ENCODE measurements around the gene RPL37. TPM values are rescaled to one million over a fixed set of nuclear protein-coding genes. Genes with fewer than 3 reads are reported as not detected.

RPL37 gene
- total and polyA plus RNA-seq, 3 donors from 2014 or later, result 99.1 to 1,089 (median 174) TPM

DNA sequence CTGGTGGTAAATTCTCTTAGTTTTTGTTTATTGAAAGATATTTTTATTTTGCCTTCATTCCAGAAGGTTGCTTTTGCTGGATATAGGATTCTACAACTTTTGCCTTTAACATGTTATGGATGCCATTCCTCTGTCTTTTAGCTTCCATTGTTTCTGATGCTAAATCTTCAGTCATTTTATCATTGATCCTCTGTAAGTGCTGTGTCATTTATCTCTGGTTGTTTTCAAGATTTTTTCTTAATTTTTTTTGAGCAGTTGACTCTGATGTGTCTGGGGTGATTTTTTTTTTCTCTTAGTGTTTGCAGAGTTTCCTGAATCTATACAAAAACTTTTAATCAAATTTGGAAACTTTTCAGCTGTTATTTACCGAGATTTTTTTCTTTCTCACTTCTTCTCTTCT, 12.5 kb upstream of the RPL37 start:
- no peaks in the 10 kb centered on the region for H3K9me3 ChIP-seq
- no peak overlapping the region for H3K4me3 ChIP-seq
- 93 to 95% methylated on average over 1 of the region's 1 CpG for WGBS, 2 donors
- H3K27me3 ChIP-seq, result no peaks in the 10 kb centered on the region
- intact Hi-C loops (cut with DNase I; ENCODE audit: low total_unique reads), result no loop called here
- no peaks in the 10 kb centered on the region for H3K36me3 ChIP-seq (ENCODE audit: low read depth, missing control alignments)
- no peak for TF ChIP-seq POLR2A (IDR thresholded peaks at IDR 0.05)
- TF ChIP-seq, protein P1, sequence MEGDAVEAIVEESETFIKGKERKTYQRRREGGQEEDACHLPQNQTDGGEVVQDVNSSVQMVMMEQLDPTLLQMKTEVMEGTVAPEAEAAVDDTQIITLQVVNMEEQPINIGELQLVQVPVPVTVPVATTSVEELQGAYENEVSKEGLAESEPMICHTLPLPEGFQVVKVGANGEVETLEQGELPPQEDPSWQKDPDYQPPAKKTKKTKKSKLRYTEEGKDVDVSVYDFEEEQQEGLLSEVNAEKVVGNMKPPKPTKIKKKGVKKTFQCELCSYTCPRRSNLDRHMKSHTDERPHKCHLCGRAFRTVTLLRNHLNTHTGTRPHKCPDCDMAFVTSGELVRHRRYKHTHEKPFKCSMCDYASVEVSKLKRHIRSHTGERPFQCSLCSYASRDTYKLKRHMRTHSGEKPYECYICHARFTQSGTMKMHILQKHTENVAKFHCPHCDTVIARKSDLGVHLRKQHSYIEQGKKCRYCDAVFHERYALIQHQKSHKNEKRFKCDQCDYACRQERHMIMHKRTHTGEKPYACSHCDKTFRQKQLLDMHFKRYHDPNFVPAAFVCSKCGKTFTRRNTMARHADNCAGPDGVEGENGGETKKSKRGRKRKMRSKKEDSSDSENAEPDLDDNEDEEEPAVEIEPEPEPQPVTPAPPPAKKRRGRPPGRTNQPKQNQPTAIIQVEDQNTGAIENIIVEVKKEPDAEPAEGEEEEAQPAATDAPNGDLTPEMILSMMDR (IDR thresholded peaks at IDR 0.05), result no peak
- no peak overlapping the region for H3K27ac ChIP-seq
- DNase-seq, result no peak
- H3K4me1 ChIP-seq, result peaks cover 7% of the 10 kb centered on the region

DNA sequence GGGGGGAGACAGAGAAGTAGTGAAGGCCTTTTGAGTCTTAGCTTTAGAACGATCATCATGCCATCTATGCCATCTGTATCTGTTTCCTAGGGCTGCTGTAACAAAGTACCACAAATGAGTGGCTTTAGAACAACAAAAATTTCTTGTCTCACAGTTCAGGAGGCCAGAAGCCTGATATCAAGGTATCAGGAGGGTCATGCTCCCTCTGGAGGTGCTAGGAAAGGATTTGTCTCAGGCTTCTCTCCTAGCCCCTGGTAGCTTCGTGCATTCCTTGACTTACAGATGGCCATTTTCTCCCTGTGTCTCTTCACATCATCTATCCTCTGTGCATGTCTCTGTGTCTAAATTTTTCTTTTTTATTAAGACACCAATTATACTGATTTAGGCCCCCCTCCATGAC, 11.3 kb upstream of the RPL37 start:
- TF ChIP-seq POLR2A (IDR thresholded peaks at IDR 0.05), result no peak
- TF ChIP-seq, protein P1 (IDR thresholded peaks at IDR 0.05), result no peak
- no peaks in the 10 kb centered on the region for H3K9me3 ChIP-seq
- WGBS, 2 donors, result 87 to 92% methylated on average over 2 of the region's 2 CpGs

DNA sequence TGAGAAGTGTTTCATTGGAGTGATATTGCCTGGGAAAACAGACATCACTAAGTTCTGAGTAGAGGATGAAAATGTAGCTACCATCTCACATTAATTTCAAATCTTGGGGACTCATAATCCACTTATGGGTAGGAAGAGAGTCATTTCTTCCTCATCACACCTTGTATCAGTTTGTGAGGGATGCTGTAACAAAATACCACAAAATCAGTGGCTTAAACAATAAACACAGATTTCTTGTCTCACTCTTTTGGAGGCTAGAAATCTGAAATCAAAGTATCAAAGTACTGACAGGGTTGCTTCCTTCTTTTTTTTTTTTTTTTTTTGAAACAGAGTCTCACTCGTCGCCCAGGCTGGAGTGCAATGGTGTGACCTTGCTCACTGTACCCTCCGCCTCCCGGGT, 9.5 kb upstream of the RPL37 start:
- Histone ChIP-seq H3K27ac (no peak overlapping the region), H3K9me3 (no peaks in the 10 kb centered on the region), H3K4me3 (no peak overlapping the region), H3K36me3 (ENCODE audit: low read depth, missing control alignments) (no peaks in the 10 kb centered on the region), H3K27me3 (no peaks in the 10 kb centered on the region), H3K4me1 (peaks cover 7% of the 10 kb centered on the region)
- intact Hi-C loops (cut with DNase I; ENCODE audit: low total_unique reads), result no loop called here
- DNase-seq, result no peak
- TF ChIP-seq POLR2A (IDR thresholded peaks at IDR 0.05), result no peak
- TF ChIP-seq, protein P1 (IDR thresholded peaks at IDR 0.05), result no peak
- WGBS, 2 donors, result 92 to 93% methylated on average over 4 of the region's 4 CpGs

More for the DNA sequence above, 11.3 kb upstream of the RPL37 start:
- H3K27me3 ChIP-seq, result no peaks in the 10 kb centered on the region
- H3K4me3 ChIP-seq, result no peak overlapping the region
- no peak for DNase-seq
- H3K4me1 ChIP-seq, result peaks cover 7% of the 10 kb centered on the region
- H3K36me3 ChIP-seq (ENCODE audit: low read depth, missing control alignments), result no peaks in the 10 kb centered on the region
- H3K27ac ChIP-seq, result no peak overlapping the region
- intact Hi-C loops (cut with DNase I; ENCODE audit: low total_unique reads), result no loop called here

DNA sequence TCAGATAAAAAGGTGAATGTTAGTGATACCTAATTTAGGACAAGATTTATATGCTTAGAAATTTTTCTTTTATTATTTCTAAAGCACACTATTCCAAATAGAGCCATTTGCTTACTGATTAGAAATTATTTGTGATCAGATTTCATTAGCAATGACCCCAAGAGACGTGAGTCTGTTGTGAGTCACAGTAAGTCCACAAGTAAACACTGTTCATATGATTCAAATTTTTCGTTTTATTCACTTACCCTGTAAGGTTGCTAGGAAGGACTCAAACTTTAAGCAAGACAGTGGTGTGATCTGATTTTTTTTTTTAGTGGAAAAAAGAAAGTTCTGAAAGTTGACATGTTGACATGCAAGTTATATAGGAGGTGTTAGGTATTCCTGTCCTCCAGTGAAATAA, 7.3 kb upstream of the RPL37 start:
- TF ChIP-seq, protein P1 (IDR thresholded peaks at IDR 0.05), result no peak
- TF ChIP-seq POLR2A (IDR thresholded peaks at IDR 0.05), result no peak
- H3K4me1 ChIP-seq, result peaks cover 7% of the 10 kb centered on the region
- H3K9me3 ChIP-seq, result no peaks in the 10 kb centered on the region
- no peak overlapping the region for H3K27ac ChIP-seq
- no peaks in the 10 kb centered on the region for H3K36me3 ChIP-seq (ENCODE audit: low read depth, missing control alignments)
- no peak for DNase-seq
- H3K27me3 ChIP-seq, result no peaks in the 10 kb centered on the region
- 55 to 56% methylated on average over 2 of the region's 2 CpGs for WGBS, 2 donors
- intact Hi-C loops (cut with DNase I; ENCODE audit: low total_unique reads), result no loop called here
- no peak overlapping the region for H3K4me3 ChIP-seq

DNA sequence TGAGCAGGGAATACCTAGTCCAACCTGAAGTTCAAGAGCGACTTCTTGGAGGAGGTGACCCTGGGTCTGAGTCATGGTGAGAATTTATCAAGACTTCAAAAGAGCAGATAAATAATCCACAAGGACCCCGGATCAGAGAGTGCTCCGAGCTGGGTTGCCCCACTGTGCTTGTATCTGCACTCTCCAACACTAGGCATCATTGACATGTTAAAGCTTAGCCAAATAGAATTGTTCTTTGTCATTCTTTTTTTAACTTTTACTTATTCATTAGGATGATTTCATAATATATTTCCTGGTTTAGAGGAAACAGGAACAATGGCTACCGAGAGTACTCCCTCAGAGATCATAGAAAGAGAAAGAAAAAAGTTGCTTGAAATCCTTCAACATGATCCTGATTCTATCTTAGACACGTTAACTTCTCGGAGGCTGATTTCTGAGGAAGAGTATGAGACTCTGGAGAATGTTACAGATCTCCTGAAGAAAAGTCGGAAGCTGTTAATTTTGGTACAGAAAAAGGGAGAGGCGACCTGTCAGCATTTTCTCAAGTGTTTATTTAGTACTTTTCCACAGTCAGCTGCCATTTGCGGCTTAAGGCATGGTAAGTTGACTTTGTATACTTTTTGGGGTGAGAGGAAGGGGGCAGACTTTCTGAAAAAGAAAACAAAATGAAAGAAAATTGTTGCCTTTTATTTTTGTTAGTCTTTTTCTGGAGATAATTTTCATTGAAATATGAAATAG, 6.2 kb upstream of the RPL37 start, which contains the start of gene CARD6:
Gene CARD6 (plus strand): TSS at position 300 of the 738 bp plus-strand sequence. CDS start 16 bp downstream, at position 316.
- H3K27ac ChIP-seq, result peak within 1 kb of the TSS; percentile 48 to 68
- no peak for DNase-seq
- no peaks in the 10 kb centered on the region for H3K36me3 ChIP-seq (ENCODE audit: low read depth, missing control alignments)
- no peaks in the 10 kb centered on the region for H3K9me3 ChIP-seq
- intact Hi-C loops (cut with DNase I; ENCODE audit: low total_unique reads), result no loop called here
- no peaks in the 10 kb centered on the region for H3K27me3 ChIP-seq
- peaks cover 7% of the 10 kb centered on the region for H3K4me1 ChIP-seq
- WGBS, 2 donors, result 38 to 43% methylated on average over 9 of the region's 9 CpGs
- peak within 1 kb of the TSS in 1 of 2 donors; percentile 47 for H3K4me3 ChIP-seq
- TF ChIP-seq, protein P1 (IDR thresholded peaks at IDR 0.05), result no peak
- TF ChIP-seq POLR2A (IDR thresholded peaks at IDR 0.05), result no peak
